ENCODE results near the gene MEI4. TPM values are rescaled to one million over a fixed set of nuclear protein-coding genes. Genes with fewer than 3 reads are reported as not detected.

Gene MEI4
- total and polyA plus RNA-seq, 2 of the 13 experiments (the other 11 are each of a cell fraction or from before 2014, with no cell fraction given) = not detected

GRCh38 chr6:77879527-77879926 lies 226.7 kb downstream of the MEI4 start (continued):
- TF ChIP-seq SP5 (CRISPR knock-in tag; IDR thresholded peaks at IDR 0.05; ENCODE audit: borderline replicate concordance, low read depth) (no peak), MIER2 (CRISPR knock-in tag; IDR thresholded peaks at IDR 0.05) (no peak), ISL2 (CRISPR knock-in tag; IDR thresholded peaks at IDR 0.05) (peak; percentile 50; the same call in 1 of the 2 replicates), KAT2B (IDR thresholded peaks at IDR 0.05; ENCODE audit: borderline replicate concordance, low read depth, low read length) (no peak), ATRX (CRISPR knock-in tag; IDR thresholded peaks at IDR 0.05; ENCODE audit: borderline replicate concordance) (no peak), ZNF597 (CRISPR knock-in tag; IDR thresholded peaks at IDR 0.05) (no peak), NR2F6 (IDR thresholded peaks at IDR 0.05) (peak; percentile 42; the same call in 1 of the 2 replicates), NR2F6 (CRISPR knock-in tag; IDR thresholded peaks at IDR 0.05) (no peak), EP300 (IDR thresholded peaks at IDR 0.05; ENCODE audit: low read depth in 2 of 2, low read length in 2 of 2) (0 out of 4 replicates have a peak, but pooled peaks of 1 of the 2 experiments have one; percentile 39), EP300 (CRISPR knock-in tag; IDR thresholded peaks at IDR 0.05; ENCODE audit: borderline replicate concordance) (no peak), SMARCC2 (IDR thresholded peaks at IDR 0.05) (no peak), MXD1 (CRISPR knock-in tag; IDR thresholded peaks at IDR 0.05) (no peak), ZNF318 (CRISPR knock-in tag; IDR thresholded peaks at IDR 0.05) (no peak), NFE2 (CRISPR knock-in tag; IDR thresholded peaks at IDR 0.05) (no peak), FOXA3 (CRISPR knock-in tag; IDR thresholded peaks at IDR 0.05) (peak; percentile 24; the same call in 1 of the 2 replicates), ZNF800 (CRISPR knock-in tag; IDR thresholded peaks at IDR 0.05) (no peak), CCDC6 (CRISPR knock-in tag; IDR thresholded peaks at IDR 0.05) (no peak), TAF15 (IDR thresholded peaks at IDR 0.05; ENCODE audit: low read depth, low read length, poor library complexity, severe bottlenecking) (no peak), ZNF747 (CRISPR knock-in tag; IDR thresholded peaks at IDR 0.05; ENCODE audit: borderline replicate concordance) (no peak), FOXK2 (IDR thresholded peaks at IDR 0.05) (no peak), HOXA9 (CRISPR knock-in tag; IDR thresholded peaks at IDR 0.05; ENCODE audit: borderline replicate concordance) (no peak)

Measured in HepG2 (cell line).